RKO (cell line): ENCODE measurements around the gene CARNS1.
"Not testable (repeated sequence)": the region's sequence is repeated elsewhere in the genome, so short reads cannot be mapped to it uniquely, and the experiment has no call there.

Experiments used
- DNase-seq: peaks from one replicate; pipeline ENCODE4 v3.0.0-alpha.2; 2016; ENCODE audit warnings: low spot score

CARNS1 gene

DNA sequence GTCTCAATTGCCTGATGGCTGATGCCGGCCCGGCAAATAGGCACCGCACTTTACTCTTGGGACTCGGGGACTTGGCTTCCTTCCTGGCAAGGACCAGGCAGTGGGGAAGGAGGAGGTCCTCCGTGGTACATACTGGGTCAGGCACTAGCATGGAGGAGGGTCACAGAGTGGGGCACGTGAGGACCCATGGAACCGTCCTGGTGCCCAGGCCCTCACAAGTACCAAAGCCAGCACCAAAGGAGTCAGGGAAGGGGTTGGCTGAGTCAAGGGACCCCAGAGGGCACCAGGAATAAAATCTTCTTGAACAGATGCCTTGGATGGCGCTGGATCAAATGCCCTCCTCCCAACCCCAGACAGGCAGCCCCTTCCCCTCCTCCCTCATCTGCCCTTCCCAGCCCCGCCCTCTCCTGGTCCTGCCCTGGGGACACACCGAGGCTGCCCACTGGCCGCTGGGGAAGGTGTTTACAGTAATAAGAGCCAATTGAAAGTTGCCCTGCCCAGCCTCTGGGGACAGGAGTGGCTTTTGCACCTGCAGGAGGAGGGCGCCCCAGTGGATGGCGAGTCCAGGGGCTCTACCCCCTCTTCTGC is 5.6 kb upstream of the CARNS1 start:
- DNase-seq, result no peak

DNA sequence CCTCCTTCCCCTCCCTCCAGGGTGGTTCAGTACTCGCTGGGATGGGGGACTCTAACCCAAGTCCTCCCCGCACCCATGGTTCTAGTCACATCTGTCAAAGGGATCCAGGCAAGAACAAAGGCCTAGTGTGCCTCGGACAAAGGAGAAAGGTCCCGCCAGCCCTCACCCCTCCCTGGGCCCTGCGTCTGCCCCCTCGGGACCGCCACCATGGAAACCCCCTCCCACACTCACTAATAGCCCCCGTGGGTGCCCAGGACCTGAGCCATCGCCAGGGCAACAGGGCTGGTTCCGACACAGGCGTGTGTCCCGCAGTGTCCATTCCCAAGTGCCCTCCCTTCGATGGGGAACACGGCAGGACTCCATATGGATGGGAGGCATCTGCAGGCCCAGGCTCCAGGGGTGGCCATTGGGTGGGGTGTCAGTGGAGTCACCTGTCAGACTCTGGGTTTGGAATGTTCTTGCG is 5.1 kb upstream of the CARNS1 start:
- DNase-seq, result no peak

DNA sequence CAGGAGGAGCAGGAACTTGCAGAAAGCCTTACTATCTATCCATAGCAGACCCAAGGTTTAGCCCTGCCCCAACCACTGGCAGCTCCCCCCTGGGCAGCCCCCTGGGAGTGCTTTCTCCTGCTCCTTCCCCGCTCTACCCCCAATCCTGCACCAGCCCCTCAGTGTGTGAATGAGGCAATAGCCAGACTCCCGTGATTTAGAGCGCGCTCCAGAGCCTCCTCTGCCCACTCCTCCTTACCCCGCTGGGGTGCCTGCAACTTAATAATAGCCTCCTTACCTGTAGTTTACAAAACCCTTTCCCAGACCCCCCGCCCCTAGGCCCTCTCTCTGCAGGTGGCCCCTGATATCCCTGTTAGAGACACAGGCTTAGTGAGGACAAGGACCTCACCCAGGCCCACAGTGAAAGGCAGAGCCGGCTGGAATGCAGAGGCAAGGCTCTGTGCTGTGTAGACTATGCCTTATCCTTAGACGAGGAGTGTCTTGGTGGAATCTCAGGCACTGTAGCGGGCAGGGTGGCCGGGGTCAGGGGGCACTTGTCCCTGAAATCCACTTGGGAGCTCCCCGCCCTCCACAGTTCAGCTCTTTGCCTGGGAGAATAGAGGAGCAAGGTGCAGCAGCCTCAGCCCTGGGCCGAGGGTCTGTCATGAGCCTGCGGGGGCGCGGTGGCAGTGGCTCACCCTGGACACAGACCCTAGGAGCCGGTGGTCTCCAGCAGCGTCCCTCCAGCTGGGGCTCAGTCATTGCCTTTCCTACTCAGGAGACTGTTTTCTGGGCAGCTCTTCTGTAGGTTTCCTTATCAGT is 4.3 kb upstream of the CARNS1 start:
- no peak for DNase-seq

GRCh38 chr11:67411785-67412152 is 3.7 kb upstream of the CARNS1 start:
- DNase-seq, result no peak

GRCh38 chr11:67412495-67413179 is 2.8 kb upstream of the CARNS1 start:
- DNase-seq, result no peak

DNA sequence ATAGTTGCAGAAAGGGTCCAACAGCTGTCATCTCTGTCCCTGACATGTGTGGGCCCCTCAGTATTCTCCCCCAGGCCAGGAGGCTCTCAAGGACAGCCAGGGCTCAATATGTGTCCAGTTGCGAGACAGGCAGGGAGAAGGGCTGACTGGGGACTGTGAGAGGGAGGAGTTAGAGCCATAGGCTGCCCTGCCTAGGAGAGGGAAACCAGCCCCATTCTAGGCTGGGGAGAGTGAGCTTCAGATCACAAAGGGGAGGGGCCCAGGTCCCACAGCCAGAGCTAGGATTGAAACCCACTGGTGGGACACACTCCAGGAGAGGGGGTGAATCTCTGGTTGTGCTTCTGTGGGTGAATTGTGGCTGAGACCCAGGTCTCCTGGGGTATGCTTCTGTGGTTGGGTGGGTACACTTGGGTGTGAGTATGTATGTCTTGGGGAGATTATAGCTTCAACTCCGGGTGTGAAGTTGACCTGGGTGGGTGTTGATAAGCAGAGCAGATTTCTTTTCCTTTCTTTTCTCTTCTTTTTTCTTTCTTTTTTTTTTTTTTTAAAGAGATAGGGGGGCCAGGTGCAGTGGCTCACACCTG is 2.1 kb upstream of the CARNS1 start:
- no peak for DNase-seq

DNA sequence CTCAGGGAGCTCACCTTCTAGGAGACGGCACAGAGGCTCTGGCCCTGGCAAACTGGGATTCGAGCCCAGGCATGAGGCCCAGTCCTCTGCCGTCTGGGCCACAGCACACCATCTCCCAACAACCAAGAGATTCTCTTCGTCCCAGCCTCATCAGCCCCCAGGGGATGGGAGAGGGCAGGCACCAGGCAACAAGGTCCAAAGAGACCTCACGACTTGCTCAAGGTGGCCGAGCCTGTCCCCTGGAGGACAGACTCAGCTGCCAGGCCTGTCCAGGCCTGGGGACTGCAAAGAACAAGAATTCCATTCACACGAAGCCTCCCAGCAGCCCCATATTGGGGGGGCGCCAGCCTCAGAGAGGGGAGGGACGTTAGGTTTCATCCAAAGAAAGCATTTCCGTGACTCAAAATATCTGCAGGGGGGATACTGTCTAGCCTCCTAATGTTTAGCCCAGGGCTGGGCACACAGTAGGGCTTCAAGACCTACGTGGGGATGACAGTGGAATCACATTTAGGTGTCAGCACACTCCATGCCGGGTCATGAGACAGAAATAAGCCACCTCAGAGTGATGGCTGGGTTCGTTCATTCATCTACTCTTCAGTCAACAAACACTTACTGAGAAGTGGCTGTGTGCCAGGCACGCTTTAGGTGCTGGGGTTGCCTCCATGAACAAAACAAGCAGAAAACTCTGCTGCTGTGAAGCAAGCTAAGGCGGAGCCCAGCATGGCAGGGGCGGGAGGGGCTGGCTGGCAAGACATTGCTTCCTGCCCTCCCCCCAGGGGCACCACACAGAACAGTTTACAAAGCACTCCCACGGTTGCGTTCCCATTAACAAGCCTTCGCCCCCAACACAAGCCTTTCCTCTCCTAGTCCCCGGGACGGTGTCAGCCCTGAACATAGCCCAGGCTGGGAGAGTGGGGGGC is 1.2 kb downstream of the CARNS1 start:
- no peak for DNase-seq

- no peak for DNase-seq
Observed at GRCh38 chr11:67417425-67417824, 1.9 kb downstream of the CARNS1 start.

GRCh38 chr11:67418476-67419281 is 3.2 kb downstream of the CARNS1 start:
- DNase-seq, result no peak

DNA sequence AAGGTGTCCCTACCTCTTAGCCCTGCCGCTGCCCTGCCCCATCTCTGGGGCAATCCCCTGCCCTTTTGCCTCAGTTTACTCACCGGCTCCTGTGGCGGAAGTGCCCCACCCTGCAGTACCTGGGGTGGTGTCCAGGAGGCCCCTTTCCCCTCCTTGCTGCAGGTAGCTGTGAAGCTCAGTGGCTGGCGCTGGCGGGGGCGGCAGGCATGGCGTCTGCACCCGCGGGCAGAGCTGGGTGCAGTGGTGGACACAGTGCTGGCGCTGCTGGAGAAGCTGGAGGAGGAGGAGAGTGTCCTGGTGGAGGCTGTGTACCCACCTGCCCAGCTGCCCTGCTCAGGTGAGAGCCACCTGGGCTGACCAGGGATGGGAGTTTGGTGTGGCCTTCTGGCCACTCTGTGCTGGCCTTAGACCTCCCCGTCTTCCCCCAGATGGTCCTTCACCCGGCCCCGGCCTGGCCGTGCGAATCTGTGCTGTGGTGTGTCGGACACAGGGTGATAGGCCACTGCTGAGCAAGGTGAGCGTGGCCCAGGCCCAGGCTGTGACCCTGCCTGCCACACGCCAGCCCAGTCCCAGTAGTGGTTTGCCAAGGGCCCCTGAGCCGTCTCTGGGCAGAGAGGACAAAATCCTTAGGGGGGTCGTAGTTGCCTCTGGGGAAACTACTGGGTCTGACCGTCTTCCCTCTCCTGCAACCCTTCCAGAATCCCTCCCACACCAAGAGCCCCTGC is 4.0 kb downstream of the CARNS1 start:
- no peak for DNase-seq

GRCh38 chr11:67420147-67420645 is 4.7 kb downstream of the CARNS1 start:
- no peak for DNase-seq

DNA sequence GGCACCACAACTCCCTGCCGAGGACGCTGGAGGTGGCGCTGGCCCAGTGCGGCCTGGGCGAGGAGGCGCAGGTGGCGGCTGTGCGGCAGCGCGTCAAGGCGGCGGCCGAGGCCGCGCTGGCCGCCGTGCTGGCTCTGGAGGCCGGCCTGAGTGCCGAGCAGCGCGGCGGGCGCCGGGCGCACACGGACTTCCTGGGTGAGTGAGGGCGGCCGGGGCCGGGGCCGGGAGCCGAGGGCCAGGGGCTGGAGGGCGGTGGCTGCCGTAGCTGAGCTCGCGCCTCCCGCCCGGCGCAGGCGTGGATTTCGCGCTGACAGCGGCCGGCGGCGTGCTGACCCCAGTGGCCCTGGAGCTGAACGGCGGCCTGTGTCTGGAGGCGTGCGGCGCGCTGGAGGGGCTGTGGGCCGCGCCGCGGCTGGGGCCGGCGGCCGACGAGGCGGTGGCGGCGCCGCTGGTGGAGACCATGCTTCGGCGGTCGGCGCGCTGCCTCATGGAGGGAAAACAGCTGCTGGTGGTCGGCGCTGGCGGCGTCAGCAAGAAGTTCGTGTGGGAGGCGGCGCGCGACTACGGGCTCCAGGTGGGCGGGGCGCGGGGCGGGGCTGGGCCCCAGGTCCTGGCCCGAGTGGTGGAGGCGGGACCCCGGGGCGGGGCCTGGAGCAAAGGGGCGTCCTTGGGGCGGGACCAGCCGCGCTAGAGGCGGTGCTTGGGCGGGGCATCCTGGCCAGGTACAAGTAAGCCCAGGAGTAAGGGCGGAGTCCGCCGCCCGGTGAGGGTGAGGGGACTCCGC is 5.4 kb downstream of the CARNS1 start:
- peak; percentile 90 for DNase-seq

GRCh38 chr11:67421430-67422031 is 6.1 kb downstream of the CARNS1 start:
- DNase-seq, result no peak

GRCh38 chr11:67422891-67423290 is 7.4 kb downstream of the CARNS1 start:
- no peak for DNase-seq

- no peak for DNase-seq
Observed at GRCh38 chr11:67423466-67423865, 8.0 kb downstream of the CARNS1 start.

- no peak for DNase-seq
Observed at GRCh38 chr11:67423891-67424613, 8.6 kb downstream of the CARNS1 start.

DNA sequence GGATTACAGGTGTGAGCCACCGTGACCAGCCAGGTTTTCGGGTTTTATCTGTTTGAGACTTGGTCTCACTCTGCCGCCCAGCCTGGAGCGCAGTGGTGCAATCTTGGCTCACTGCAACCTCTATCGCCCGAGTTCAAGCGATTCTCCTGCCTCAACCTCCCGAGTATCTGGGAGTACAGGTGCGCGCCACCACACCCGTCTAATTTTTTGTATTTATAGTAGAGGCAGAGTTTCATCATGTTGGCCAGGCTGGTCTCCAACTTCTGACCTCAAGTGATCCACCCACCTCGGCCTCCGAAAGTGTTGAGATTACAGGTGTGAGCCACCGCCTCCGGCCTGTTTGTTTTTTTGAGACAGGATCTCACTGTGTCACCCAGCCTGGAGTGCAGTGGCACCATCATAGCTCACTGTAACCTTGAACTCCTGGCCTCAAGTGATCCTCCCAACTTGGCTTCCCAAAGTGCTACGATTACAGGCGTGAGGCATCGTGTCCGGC is 11.9 kb downstream of the CARNS1 start:
- DNase-seq, result not testable (repeated sequence)
